ENCODE measurements around the gene IQCN.
A peak's percentile ranks its signal among the peaks of the same experiment; 100 is the strongest.

IQCN gene

DNA sequence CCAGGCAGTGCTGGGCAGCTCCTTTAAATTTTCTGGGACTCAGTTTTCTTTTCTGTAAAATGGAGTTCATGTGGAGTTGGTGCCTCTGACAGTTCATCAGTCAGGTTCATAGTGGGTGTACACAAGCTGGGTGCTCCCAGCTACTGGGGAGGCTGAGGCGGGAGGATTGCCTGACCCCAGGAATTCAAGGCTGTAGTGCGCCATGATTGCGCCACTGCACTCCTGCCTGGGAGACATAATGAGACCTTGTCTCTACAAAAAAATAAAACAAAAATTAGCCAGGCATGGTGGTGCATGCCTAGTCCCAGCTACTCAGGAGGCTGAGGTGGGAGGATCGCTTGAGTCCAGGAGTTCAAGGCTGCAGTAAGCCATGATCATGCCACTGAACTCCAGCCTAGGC is 21.1 kb downstream of the IQCN start:
- no peak for DNase-seq (ENCODE audit: low spot score)
- TF ChIP-seq, protein P1, sequence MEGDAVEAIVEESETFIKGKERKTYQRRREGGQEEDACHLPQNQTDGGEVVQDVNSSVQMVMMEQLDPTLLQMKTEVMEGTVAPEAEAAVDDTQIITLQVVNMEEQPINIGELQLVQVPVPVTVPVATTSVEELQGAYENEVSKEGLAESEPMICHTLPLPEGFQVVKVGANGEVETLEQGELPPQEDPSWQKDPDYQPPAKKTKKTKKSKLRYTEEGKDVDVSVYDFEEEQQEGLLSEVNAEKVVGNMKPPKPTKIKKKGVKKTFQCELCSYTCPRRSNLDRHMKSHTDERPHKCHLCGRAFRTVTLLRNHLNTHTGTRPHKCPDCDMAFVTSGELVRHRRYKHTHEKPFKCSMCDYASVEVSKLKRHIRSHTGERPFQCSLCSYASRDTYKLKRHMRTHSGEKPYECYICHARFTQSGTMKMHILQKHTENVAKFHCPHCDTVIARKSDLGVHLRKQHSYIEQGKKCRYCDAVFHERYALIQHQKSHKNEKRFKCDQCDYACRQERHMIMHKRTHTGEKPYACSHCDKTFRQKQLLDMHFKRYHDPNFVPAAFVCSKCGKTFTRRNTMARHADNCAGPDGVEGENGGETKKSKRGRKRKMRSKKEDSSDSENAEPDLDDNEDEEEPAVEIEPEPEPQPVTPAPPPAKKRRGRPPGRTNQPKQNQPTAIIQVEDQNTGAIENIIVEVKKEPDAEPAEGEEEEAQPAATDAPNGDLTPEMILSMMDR (conservative IDR thresholded peaks at IDR 0.05; ENCODE audit: low read depth) = no peak
- H3K27ac ChIP-seq = no peak overlapping the region
- ChIA-PET POLR2A (ENCODE audit: low non-redundant PET) (interaction anchor here (0.9 kb wide), 1 partner anchor 70 kb away, joined by 4 read pairs; the partner anchor contains the start of gene LSM4), CTCF (interaction anchor here (0.6 to 2.8 kb wide), 11 partner anchors 8 to 307 kb away, joined by 3 to 21 read pairs (median 11); partner anchors contain the start of gene RAB3A)

DNA sequence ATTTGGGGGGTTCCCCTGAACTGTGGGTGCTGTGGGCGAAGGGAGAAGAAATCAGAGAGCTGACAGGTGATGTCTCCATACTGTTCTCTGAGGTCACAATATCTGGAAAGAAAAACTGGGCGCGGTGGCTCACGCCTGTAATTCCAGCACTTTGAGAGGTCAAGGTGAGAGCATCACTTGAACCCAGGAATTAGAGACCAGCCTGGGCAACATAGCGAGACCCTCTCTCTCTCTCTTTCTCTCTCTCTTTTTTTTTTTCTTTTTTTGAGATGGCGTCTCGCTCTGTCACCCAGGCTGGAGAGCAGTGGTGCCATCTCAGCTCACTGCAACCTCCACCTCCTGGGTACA is 21.9 kb downstream of the IQCN start:
- CTCF ChIA-PET = interaction anchor here (0.6 to 2.8 kb wide), 25 partner anchors 8 to 306 kb away, joined by 3 to 21 read pairs (median 6); partner anchors contain the start of gene RAB3A
- H3K27ac ChIP-seq = no peak overlapping the region
- DNase-seq (ENCODE audit: low spot score) = no peak
- POLR2A ChIA-PET (ENCODE audit: low non-redundant PET) = interaction anchor here (0.9 kb wide), 1 partner anchor 71 kb away, joined by 4 read pairs; the partner anchor contains the start of gene LSM4
- TF ChIP-seq, protein P1 (conservative IDR thresholded peaks at IDR 0.05; ENCODE audit: low read depth) = no peak

DNA sequence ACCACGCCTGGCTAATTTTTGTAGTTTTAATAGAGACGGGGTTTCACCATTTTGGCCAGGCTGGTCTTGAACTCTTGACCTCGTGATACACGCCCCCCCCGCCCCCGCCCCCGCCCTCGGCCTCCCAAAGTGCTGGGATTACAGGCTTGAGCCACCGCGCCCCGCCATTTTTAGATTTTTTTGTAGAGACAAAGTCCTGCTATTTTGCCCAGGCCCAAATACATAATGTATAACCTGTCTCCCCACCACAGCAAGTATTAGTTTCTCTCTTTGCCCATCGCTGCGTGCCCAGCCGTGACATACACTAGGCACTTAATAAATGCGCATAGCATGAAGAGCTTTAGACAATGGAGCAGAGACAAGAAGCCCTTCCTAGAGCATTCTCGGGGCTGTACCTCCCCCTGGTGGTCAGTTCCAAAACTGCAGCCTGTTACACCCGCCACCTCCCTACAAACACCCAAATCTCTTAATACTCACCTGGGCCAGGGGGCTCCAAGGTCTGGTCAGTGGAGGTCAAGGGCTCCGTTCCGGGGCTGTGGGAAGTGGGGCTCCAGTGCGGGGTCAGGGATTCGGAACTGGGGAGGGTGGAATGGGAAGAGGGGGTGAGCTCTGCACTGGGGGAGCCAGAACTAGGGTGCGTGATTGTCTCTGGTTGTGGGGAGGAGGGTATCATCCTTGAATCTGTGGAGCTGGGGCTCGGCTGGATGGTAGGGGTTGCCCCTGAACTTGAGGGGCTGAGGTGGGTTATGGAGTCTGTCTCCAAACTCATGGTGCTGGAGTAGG is 22.5 kb downstream of the IQCN start:
- peak; percentile 84 for DNase-seq (ENCODE audit: low spot score)
- ChIA-PET POLR2A (ENCODE audit: low non-redundant PET) (interaction anchor here (0.9 kb wide), 1 partner anchor 71 kb away, joined by 4 read pairs; the partner anchor contains the start of gene LSM4), CTCF (interaction anchor here (0.5 to 2.8 kb wide), 33 partner anchors 9 to 200 kb away, joined by 3 to 21 read pairs (median 5); partner anchors contain the start of gene RAB3A)
- TF ChIP-seq, protein P1 (conservative IDR thresholded peaks at IDR 0.05; ENCODE audit: low read depth) = peak; percentile 94
- no peak overlapping the region for H3K27ac ChIP-seq

DNA sequence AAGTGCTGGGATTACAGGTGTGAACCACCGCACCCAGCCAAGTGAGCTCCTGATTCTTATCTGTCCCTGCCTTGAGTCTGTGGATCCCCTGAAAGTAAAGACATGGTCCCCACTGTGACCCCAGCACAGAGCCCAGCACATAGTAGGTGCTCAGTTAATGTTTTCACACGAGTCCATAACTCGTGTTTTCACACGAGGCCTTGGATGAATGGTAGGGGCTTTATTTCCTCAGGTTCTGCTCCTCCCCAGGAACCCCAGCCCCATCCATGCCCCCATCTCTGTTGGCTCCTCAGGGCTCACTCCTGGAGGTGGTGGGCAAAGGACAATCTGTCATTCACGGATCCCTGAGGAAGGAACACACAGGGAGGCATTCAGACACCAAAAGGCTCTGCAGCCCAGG is 24.4 kb downstream of the IQCN start:
- TF ChIP-seq, protein P1 (conservative IDR thresholded peaks at IDR 0.05; ENCODE audit: low read depth) = no peak
- ChIA-PET CTCF (interaction anchor here (1.2 kb wide), 2 partner anchors 42 to 137 kb away, joined by 5 to 8 read pairs; no protein-coding TSS in a partner anchor), POLR2A (ENCODE audit: low non-redundant PET) (no interaction called here)
- DNase-seq (ENCODE audit: low spot score) = no peak
- H3K27ac ChIP-seq = no peak overlapping the region

DNA sequence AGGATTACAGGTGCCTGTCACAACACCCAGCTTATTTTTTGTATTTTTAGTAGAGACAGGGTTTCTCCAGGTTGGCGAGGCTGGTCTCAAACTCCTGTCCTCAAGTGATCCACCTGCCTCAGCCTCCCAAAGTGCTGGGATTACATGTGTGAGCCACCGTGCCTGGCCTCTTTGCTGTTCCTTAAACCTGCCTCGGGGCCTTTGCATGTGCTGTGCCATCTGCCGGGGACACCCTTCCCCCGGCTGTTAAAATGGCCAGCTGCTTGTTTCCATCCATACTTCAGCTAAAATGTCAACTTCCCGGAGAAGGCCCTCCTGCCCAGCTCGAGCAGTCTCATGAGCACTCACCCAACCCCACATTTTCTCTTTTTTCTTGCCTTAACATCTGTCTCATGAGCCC is 29.0 kb downstream of the IQCN start:
- ChIA-PET CTCF (no interaction called here), POLR2A (ENCODE audit: low non-redundant PET) (no interaction called here)

DNA sequence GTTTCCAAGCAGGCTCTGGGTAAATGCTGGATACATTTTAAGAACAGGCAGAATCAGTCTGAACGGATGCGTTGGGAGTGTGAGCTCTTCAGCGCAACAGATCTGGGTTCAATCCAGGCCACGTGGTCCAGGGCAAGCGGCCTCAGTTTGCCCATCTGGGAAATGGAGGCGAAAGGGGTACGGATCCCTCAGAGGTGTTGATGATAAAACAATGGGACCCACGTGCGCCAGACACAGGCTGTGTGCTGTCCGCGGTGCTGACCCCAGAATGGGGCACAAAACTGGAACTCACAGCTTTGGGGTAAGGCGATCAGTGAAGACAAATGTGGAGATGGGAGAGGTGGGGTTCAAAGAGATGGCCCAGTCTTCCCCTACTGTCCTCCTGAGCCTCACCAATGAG is 34.9 kb downstream of the IQCN start:
- DNase-seq (ENCODE audit: low spot score) = no peak
- POLR2A ChIA-PET (ENCODE audit: low non-redundant PET) = no interaction called here
- no peak overlapping the region for H3K27ac ChIP-seq
- TF ChIP-seq, protein P1 (conservative IDR thresholded peaks at IDR 0.05; ENCODE audit: low read depth) = no peak
- CTCF ChIA-PET = interaction anchor here (0.7 kb wide), 1 partner anchor 12 kb away, joined by 3 read pairs; no protein-coding TSS in a partner anchor

More for the DNA sequence above, 29.0 kb downstream of the IQCN start:
- no peak overlapping the region for H3K27ac ChIP-seq
- TF ChIP-seq, protein P1 (conservative IDR thresholded peaks at IDR 0.05; ENCODE audit: low read depth) = no peak
- DNase-seq (ENCODE audit: low spot score) = no peak

Measured in RWPE1 (cell line).